ENCODE data around the gene IRF4.
A peak's percentile ranks its signal among the peaks of the same experiment; 100 is the strongest.

Gene IRF4

GRCh38 chr6:382883-383810, 8.4 kb upstream of the IRF4 start:
- DNase-seq: no peak

DNA sequence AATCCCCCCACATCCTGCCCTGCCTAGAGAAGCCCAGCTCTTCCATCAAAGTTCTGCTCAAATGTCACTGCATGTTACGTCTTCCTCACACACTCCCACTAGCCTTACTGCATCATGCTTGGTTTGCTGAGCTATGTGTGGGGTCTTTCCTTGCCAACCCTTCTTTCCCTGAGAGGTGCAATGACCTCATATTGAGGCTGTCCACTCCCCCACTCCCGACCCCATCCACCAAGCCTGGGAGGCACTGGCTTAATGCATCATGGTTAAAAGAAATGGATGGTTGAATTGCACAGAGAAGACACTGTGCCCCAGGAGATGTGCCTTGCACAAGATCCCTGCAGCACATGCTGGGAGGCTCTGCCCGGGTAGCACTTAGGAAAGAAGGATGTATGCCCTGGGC, 7.7 kb upstream of the IRF4 start:
- no peak for DNase-seq

GRCh38 chr6:384898-385297, 6.7 kb upstream of the IRF4 start:
- DNase-seq: no peak

GRCh38 chr6:385614-386013, 5.9 kb upstream of the IRF4 start:
- DNase-seq: no peak

DNA sequence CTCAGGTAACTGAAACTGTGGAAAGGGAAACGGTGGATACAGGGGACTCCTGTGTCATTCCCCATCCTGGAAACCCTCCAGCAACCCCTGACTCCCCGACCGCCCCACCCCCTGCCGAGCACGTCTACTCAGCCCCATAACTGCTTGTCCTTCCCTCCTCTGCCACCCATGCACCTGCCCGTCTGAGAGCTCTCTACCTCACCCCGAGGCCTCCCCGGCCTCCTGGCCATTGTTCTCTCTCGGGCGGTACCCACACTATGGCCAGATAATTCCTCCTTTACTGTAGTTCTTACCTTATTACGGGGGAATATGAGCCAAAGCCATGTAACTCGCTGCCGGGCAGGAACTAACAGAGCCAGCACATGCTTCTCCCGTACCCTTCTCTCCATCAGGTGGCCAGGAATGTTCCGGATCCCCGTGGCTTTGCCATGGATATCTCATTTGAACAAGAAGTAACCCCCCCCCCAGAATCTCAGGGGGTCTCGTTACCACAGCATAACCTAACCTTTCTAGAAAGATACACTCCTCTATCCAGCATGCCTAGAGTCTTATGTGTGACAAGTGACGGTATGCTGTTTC, 4.8 kb upstream of the IRF4 start:
- no peak for DNase-seq

GRCh38 chr6:387293-387741, 4.2 kb upstream of the IRF4 start:
- no peak for DNase-seq

DNA sequence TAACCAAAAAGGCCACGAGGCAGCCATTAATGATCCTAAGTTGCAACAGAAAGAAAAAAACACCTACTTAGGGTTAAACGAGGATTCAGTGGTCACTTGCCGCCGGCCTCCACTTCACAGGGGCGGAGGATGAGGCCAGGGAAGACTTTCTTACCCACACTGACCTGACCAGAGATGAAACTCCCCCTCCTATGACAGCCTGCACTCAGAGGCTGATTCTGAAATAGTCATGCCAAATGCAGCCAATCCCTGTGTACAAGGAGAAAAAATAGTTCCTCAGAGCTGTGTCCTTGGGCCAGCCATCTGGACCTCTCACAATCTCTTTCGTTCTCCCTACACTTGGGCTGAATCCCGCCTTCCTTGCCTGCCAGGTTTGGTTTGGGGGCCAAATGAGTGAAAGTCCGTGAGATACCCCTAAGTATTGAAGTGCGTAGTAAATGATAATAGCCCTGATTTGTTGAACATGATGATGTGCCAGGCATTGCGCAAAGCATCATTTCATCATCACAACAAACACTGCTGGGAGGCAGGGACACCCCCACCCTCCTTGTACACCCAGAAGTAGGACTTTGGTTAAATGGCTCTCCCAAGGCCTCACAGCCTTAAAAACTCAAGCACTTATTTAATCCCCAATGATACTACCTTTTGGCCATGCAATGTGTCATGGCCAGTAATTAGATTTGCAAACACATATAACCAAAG, 3.2 kb upstream of the IRF4 start:
- no peak for DNase-seq

- DNase-seq: no peak
Measured at GRCh38 chr6:389143-389542, 2.4 kb upstream of the IRF4 start.

DNA sequence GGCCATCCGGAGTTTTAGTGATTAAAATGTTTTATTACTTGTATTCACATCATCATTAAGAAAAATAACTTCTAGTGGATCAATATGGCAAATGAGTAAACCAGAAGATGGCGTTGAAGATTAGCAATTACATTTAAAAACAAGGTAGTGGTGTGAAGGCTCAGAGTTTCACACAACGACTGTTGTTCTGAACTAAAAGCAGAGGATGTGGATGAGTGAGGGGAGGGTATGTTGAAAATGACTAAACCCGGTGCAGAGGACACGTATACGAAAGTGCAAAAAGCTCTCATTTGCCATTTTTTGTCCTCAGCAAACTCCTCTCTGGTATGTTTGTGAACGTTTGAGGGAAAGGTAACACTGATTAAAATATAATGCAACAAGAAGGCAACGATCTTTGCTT, 1.9 kb upstream of the IRF4 start:
- DNase-seq: peak; percentile 31

GRCh38 chr6:390914-391558, 516 bp upstream of the IRF4 start:
- DNase-seq: peak; percentile 47

DNA sequence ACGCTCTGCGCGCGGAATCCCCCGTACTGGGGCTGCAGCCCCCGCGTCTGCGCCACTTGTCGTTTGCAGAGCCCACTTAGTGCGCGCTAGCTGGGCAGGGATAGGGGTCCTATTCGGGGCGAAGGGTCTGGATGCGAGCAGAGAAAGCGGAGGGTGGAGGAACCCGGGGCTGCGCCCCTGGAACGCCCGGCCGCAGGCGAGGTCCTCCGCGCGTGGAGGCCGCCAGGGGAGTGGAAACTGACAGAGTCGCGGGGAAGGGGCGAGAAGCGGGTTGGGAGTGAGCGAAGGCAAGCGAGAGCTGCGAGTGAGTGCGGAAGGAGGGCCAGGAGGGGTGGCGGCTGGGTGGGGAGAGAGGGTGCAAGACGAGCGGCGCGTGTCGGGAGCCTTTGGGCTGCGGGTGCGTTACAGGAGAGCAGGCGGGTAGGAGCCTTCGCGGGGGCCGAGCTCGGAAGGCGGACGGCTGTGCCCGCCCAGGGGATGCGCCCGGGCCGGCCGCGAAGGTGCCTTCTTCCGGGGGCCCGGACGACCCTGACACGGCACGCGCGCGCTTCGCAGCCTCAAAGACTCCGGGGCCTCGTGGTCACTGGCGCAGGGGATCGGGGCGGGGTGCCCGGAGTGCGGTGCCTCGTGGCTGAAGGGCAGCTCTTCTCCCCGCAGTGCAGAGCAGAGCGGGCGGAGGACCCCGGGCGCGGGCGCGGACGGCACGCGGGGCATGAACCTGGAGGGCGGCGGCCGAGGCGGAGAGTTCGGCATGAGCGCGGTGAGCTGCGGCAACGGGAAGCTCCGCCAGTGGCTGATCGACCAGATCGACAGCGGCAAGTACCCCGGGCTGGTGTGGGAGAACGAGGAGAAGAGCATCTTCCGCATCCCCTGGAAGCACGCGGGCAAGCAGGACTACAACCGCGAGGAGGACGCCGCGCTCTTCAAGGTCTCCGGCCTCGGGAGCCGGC, 1.2 kb downstream of the IRF4 start:
- peak; percentile 47 for DNase-seq

DNA sequence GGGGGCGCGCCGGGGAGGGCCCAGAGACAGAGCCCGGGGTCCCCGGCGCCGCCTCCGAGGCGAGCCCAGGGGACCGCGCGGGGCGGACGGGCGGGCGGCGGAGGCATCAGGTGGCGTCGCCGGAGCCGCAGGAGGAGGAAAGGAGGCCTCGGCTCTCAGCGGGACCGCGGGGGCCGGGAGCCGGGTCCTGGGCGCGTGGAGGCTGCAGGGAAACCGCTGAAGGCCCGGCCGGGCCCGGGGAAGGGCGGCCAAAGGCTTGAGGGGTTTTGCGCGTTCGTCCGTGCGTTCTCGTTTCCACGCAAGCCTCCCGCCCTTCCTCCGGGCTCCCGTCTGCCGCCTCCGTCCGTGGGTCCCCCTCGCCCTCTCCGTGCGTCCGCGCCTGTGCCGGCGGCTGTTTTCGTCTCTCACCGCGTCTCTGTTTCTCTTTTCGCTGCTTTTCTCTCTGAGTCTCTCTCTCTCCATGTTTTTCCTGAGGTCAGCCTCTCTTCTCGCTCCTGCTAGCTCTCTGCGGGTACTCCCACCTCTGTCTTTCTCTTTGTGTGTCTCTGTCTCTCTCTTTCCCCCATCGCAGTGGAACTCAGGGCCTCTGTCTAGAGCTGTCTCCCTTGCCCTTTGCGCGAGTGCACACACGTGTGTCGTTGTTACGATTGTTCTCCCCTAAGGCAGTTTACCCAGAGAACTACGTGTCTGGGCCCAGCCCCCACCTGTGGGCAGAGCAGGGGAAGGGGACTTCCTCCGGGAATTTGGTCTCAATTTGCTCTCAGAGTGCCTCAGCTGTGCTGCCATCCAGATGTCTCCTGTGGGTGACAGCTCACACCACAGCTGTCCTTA, 2.1 kb downstream of the IRF4 start:
- peak; percentile 58 for DNase-seq

- no peak for DNase-seq
Measured at GRCh38 chr6:394641-395289, 3.2 kb downstream of the IRF4 start.

DNA sequence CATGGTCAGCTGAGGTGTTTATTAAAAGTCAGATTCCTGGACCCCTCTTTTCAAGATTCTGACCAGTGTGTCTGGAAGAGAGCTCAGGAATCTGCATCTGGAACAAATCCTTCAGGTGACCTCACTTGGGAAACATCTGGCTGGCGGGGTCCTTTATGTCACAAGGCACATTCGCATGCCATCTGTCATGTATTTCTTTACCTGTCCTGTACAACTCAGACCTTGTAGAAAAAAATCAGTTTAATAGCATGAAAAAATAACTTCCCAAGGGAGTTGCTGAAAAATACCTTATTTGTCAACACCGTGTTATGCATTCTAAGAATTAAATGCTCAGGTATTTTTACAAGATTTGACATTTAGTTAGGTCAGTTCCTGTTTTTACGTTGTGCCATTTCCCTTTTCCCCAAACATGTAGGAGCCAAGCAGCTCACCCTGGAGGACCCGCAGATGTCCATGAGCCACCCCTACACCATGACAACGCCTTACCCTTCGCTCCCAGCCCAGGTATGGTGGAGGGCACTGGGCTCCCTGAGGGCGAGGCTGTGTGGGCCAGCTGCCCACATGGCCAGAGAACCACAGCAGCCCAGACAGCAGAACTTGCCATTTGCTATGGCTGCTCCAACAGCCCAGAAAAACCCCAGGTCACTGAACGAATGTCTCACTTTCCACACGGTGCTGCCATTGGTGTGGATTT, 4.0 kb downstream of the IRF4 start:
- no peak for DNase-seq

- no peak for DNase-seq
Measured at GRCh38 chr6:396126-396520, 4.6 kb downstream of the IRF4 start.

GRCh38 chr6:397056-397455, 5.5 kb downstream of the IRF4 start:
- no peak for DNase-seq

DNA sequence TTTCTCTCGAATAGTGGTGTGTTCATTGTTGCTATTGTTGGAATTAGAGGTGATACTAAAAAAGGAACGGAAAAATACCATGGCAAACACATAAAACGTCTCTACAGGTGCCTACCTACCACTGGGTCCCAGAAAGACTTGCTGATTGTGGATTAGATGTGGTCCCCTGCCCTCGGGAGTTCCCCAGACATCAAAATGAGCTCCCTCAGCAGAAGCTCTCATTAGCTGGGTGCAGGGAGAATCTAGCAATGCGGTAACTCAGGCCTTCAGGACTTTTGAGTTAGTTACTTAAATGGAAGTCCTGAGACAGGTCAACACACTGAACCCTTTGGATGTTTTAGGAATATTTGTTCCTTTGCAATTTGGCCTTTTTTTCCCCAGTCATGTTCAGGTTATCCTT, 6.1 kb downstream of the IRF4 start:
- DNase-seq: no peak

GRCh38 chr6:398065-398464, 6.5 kb downstream of the IRF4 start:
- DNase-seq: no peak

DNA sequence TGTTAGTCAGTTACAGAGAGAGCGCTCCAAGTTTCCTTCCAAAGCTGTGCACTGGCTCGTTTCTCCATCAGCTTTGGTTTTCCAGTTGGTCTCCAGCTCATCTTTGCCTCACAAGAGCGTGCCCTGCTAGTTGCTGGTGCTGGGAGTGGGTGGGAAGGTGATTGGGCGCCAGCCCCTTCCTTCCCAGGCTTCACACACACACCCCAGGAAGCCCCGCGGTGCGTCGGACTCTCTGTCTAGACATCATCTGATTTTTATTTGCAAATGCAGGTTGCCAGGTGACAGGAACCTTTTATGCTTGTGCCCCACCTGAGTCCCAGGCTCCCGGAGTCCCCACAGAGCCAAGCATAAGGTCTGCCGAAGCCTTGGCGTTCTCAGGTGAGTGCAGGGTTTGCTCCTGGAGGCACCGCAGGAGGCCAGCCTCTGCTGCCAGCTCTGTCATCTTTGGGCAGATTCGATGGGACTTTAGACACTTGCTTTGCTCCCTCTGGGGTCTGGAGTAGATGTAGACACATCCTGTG, 7.1 kb downstream of the IRF4 start:
- no peak for DNase-seq

All from activated naive CD4-positive, alpha-beta T cell treated with Interleukin-2 at 50 U/mL for 16 hours (primary cell).